SK-N-SH (cell line): ENCODE measurements around the gene UQCRHL. TPM values are rescaled to one million over a fixed set of nuclear protein-coding genes. Genes with fewer than 3 reads are reported as not detected.

Source experiments
- CTCF ChIA-PET: fragments of 300-600, 350-600 bp; formaldehyde crosslinking; extraction: SDS; loops from one replicate; lab custom pipeline; 2021; lab: Yijun Ruan, JAX
- POLR2A ChIA-PET: fragments of 350-600 bp; sonication (Branson Sonifier 250); formaldehyde crosslinking; extraction: SDS; loops from one replicate; lab custom pipeline; 2020; ENCODE audit warnings: antibody characterized with exemption, inconsistent platforms; lab: Yijun Ruan, JAX
- DNase-seq: peaks from one replicate; pipeline ENCODE4 v3.0.0; 2012
- H2AFZ ChIP-seq: fragments of 200-600 bp; sonication (generic); 2 replicates; pipeline ENCODE4 v1.8.1; 2016; ENCODE audit warnings: antibody characterized with exemption, mild to moderate bottlenecking, low read depth
- H3F3A ChIP-seq: fragments of 200-600 bp; sonication (generic); replicated peaks from 2 replicates; pipeline ENCODE3; 2016; ENCODE audit warnings: antibody characterized with exemption, mild to moderate bottlenecking; ENCODE audit not compliant: insufficient read depth
- H3K27ac ChIP-seq, 2 experiments: fragments of 200-500 bp in 1 of 2; fragments of 200-600 bp in 1 of 2; sonication (Bioruptor generic) in 1 of 2; sonication (generic), shearing (Covaris generic) in 1 of 2; 2 replicates each; pipeline versions ENCODE4 v1.5.1 to v1.6.1; 2014 to 2016; ENCODE audit warnings: low read depth in 2 of 2, inconsistent platforms in 1 of 2, low read length in 1 of 2, mild to moderate bottlenecking in 1 of 2, mixed read lengths in 1 of 2
- H3K27me3 ChIP-seq: fragments of 200-600 bp; sonication (generic), shearing (Covaris generic); 2 replicates; pipeline ENCODE4 v1.6.1; 2016; ENCODE audit warnings: mixed run types; ENCODE audit not compliant: insufficient read depth
- H3K36me3 ChIP-seq, 2 experiments: fragments of 200-500 bp in 1 of 2; fragments of 200-600 bp in 1 of 2; sonication (Bioruptor generic) in 1 of 2; sonication (generic) in 1 of 2; replicated peaks in 1 of 2; 2 replicates each; pipeline versions ENCODE3 to v1.5.1; 2014 to 2016; ENCODE audit warnings: low read length in 1 of 2, mild to moderate bottlenecking in 1 of 2; ENCODE audit not compliant: insufficient read depth in 2 of 2, control insufficient read depth in 1 of 2
- H3K4me1 ChIP-seq, 2 experiments: fragments of 200-500 bp in 1 of 2; fragments of 200-600 bp in 1 of 2; sonication (Bioruptor generic) in 1 of 2; sonication (generic), shearing (Covaris generic) in 1 of 2; 2 replicates each; pipeline versions ENCODE4 v1.5.1 to v1.6.1; 2014 to 2016; ENCODE audit warnings: low read depth in 1 of 2, low read length in 1 of 2, mixed run types in 1 of 2; ENCODE audit not compliant: insufficient read depth in 2 of 2, control insufficient read depth in 1 of 2
- H3K4me2 ChIP-seq: fragments of 200-600 bp; sonication (generic), shearing (Covaris generic); 2 replicates; pipeline ENCODE4 v1.6.1; 2017; ENCODE audit warnings: mixed run types
- H3K4me3 ChIP-seq, 2 experiments: fragments of 200-500 bp in 1 of 2; fragments of 200-600 bp in 1 of 2; sonication (Bioruptor generic) in 1 of 2; sonication (generic), shearing (Covaris generic) in 1 of 2; 2 replicates each; pipeline versions ENCODE4 v1.5.1 to v1.8.1; 2014 to 2016; ENCODE audit warnings: low read depth in 2 of 2, inconsistent platforms in 1 of 2, low read length in 1 of 2, mild to moderate bottlenecking in 1 of 2, mixed read lengths in 1 of 2, moderate library complexity in 1 of 2
- H3K79me2 ChIP-seq: fragments of 200-600 bp; sonication (generic); 2 replicates; pipeline ENCODE4 v1.8.1; 2017; ENCODE audit warnings: mild to moderate bottlenecking; ENCODE audit not compliant: insufficient read depth
- H3K9ac ChIP-seq: fragments of 200-600 bp; sonication (generic); 2 replicates; pipeline ENCODE4 v1.6.1; 2017; ENCODE audit warnings: mixed run types
- H3K9me2 ChIP-seq: fragments of 200-600 bp; sonication (generic); 2 replicates; pipeline ENCODE4 v1.6.1; 2017; ENCODE audit warnings: mixed run types
- H3K9me3 ChIP-seq: fragments of 200-600 bp; sonication (generic); 2 replicates; pipeline ENCODE4 v1.6.1; 2017; ENCODE audit warnings: mixed run types, mild to moderate bottlenecking, moderate library complexity
- H4K20me1 ChIP-seq: fragments of 200-600 bp; sonication (generic); 2 replicates; pipeline ENCODE4 v1.6.1; 2017; ENCODE audit warnings: mild to moderate bottlenecking, mixed run types; ENCODE audit not compliant: insufficient read depth
- ELF1 ChIP-seq: IDR thresholded peaks from 2 replicates; pipeline ENCODE4 v1.4.0; 2012
- EP300 ChIP-seq, 2 experiments: IDR thresholded peaks; 2 replicates each; pipeline versions ENCODE4 v1.4.0 to v1.6.1; 2012; ENCODE audit warnings: borderline replicate concordance in 1 of 2, low read depth in 1 of 2, low read length in 1 of 2
- FOXJ3 ChIP-seq: sonication (generic); formaldehyde crosslinking; IDR thresholded peaks from 2 replicates; pipeline ENCODE4 v1.5.1; 2020; ENCODE audit warnings: mild to moderate bottlenecking, missing genetic modification reagents
- FOXM1 ChIP-seq: IDR thresholded peaks from 2 replicates; pipeline ENCODE4 v1.4.0; 2012; ENCODE audit warnings: low read depth, mild to moderate bottlenecking
- GABPA ChIP-seq: IDR thresholded peaks from 2 replicates; pipeline ENCODE4 v1.4.0; 2012; ENCODE audit warnings: low read depth, mild to moderate bottlenecking
- GATA2 ChIP-seq: sonication (generic); formaldehyde crosslinking; IDR thresholded peaks from 2 replicates; pipeline ENCODE4 v1.5.0; 2020; ENCODE audit warnings: mild to moderate bottlenecking, missing genetic modification reagents
- JUND ChIP-seq: IDR thresholded peaks from 2 replicates; pipeline ENCODE4 v1.4.0; 2012
- MEF2A ChIP-seq: IDR thresholded peaks from 2 replicates; pipeline ENCODE4 v1.4.0; 2012; ENCODE audit warnings: low read depth, borderline replicate concordance
- MXI1 ChIP-seq: IDR thresholded peaks from 2 replicates; pipeline ENCODE4 v1.6.1; 2012; ENCODE audit warnings: mild to moderate bottlenecking, low read depth, low read length, improper control_type of control experiment
- NRF1 ChIP-seq: IDR thresholded peaks from 2 replicates; pipeline ENCODE4 v1.6.1; 2012; ENCODE audit warnings: low read depth, mild to moderate bottlenecking, low read length
- RCOR1 ChIP-seq: fragments of 150-350 bp; IDR thresholded peaks from 2 replicates; pipeline ENCODE4 v1.6.1; 2017; ENCODE audit warnings: antibody characterized with exemption, low read length
- RFX5 ChIP-seq: IDR thresholded peaks from 2 replicates; pipeline ENCODE4 v1.6.1; 2012; ENCODE audit warnings: mild to moderate bottlenecking, improper control_type of control experiment, low read length
- SIN3A ChIP-seq: IDR thresholded peaks from 2 replicates; pipeline ENCODE4 v1.6.1; 2012; ENCODE audit warnings: low read depth, mild to moderate bottlenecking, low read length, moderate library complexity, borderline replicate concordance
- SMC3 ChIP-seq: IDR thresholded peaks from 2 replicates; pipeline ENCODE4 v1.6.1; 2012; ENCODE audit warnings: low read depth, low read length, improper control_type of control experiment
- TAF1 ChIP-seq: IDR thresholded peaks from 2 replicates; pipeline ENCODE4 v1.6.1; 2012; ENCODE audit warnings: low read depth, mild to moderate bottlenecking, low read length, moderate library complexity, borderline replicate concordance
- TCF12 ChIP-seq: IDR thresholded peaks from 2 replicates; pipeline ENCODE4 v1.4.0; 2012
- TEAD4 ChIP-seq: IDR thresholded peaks from 2 replicates; pipeline ENCODE4 v1.4.0; 2012; ENCODE audit warnings: mild to moderate bottlenecking, borderline replicate concordance; ENCODE audit not compliant: insufficient read depth
- polyA plus RNA-seq, 3 experiments: library from polyadenylated mRNA; depleted of rRNA; stranded (reverse); fragments of >200 nt; gene quantifications; 2 replicates each; pipeline ENCODE4 v1.2.3, GENCODE V29; 2012
- TF ChIP-seq, protein P1 (sequence below): IDR thresholded peaks from 2 replicates; pipeline ENCODE4 v1.4.0; 2012; ENCODE audit warnings: low read depth, borderline replicate concordance
- TF ChIP-seq, protein P2 (sequence below): fragments of 200-600 bp; sonication (generic); IDR thresholded peaks from 2 replicates; pipeline ENCODE4 v1.6.1; 2017; ENCODE audit warnings: antibody characterized with exemption, mild to moderate bottlenecking, moderate library complexity
- TF ChIP-seq, protein P3 (sequence below): IDR thresholded peaks from 2 replicates; pipeline ENCODE4 v1.6.1; 2012; ENCODE audit warnings: mild to moderate bottlenecking, low read depth, low read length, moderate library complexity

The UQCRHL gene
- polyA plus RNA-seq, 1 of the 3 experiments (the other 2 are of a cell fraction), result 2.8 TPM

DNA sequence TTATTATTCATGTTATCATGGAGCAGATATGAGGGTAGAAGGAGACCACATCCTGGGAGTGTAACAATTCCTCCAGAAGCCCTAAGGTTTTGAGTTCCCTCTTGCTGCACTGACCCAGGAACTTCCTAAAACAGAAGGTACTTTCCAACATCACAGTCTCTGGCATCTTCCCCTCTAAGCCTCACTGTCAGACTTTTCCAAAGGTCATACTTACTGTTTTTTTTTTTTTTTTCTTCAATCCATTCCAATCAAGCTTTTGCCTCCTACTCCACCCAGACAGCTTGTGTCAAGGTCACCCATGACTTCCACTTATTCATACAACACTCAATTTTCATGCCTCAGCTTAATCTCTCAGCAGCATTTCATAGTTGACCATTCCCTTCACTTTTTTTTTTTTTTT is 18.4 kb upstream of the UQCRHL start:
- Histone ChIP-seq H2AFZ (no peak overlapping the region), H3F3A (peaks cover 3% of the 10 kb centered on the region), H3K79me2 (no peaks in the 10 kb centered on the region), H3K4me3 (no peak overlapping the region), H3K4me1 (no peaks in the 10 kb centered on the region), H3K27me3 (no peaks in the 10 kb centered on the region), H3K36me3 (no peaks in the 10 kb centered on the region), H3K27ac (no peak overlapping the region), H3K9ac (no peak overlapping the region), H3K9me3 (no peaks in the 10 kb centered on the region), H3K4me2 (no peak overlapping the region), H3K9me2 (no peaks in the 10 kb centered on the region), H4K20me1 (no peaks in the 10 kb centered on the region)
- CTCF ChIA-PET, result interaction anchor here (1.3 kb wide), 1 partner anchor 10 kb away, joined by 5 read pairs; no protein-coding TSS in a partner anchor
- no peak for TF ChIP-seq SMC3
- TF ChIP-seq JUND, result no peak
- no peak for TF ChIP-seq TAF1
- TF ChIP-seq SIN3A, result no peak
- TF ChIP-seq, protein P1, sequence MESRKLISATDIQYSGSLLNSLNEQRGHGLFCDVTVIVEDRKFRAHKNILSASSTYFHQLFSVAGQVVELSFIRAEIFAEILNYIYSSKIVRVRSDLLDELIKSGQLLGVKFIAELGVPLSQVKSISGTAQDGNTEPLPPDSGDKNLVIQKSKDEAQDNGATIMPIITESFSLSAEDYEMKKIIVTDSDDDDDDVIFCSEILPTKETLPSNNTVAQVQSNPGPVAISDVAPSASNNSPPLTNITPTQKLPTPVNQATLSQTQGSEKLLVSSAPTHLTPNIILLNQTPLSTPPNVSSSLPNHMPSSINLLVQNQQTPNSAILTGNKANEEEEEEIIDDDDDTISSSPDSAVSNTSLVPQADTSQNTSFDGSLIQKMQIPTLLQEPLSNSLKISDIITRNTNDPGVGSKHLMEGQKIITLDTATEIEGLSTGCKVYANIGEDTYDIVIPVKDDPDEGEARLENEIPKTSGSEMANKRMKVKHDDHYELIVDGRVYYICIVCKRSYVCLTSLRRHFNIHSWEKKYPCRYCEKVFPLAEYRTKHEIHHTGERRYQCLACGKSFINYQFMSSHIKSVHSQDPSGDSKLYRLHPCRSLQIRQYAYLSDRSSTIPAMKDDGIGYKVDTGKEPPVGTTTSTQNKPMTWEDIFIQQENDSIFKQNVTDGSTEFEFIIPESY, result no peak
- TF ChIP-seq, protein P2, sequence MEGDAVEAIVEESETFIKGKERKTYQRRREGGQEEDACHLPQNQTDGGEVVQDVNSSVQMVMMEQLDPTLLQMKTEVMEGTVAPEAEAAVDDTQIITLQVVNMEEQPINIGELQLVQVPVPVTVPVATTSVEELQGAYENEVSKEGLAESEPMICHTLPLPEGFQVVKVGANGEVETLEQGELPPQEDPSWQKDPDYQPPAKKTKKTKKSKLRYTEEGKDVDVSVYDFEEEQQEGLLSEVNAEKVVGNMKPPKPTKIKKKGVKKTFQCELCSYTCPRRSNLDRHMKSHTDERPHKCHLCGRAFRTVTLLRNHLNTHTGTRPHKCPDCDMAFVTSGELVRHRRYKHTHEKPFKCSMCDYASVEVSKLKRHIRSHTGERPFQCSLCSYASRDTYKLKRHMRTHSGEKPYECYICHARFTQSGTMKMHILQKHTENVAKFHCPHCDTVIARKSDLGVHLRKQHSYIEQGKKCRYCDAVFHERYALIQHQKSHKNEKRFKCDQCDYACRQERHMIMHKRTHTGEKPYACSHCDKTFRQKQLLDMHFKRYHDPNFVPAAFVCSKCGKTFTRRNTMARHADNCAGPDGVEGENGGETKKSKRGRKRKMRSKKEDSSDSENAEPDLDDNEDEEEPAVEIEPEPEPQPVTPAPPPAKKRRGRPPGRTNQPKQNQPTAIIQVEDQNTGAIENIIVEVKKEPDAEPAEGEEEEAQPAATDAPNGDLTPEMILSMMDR, result no peak
- TF ChIP-seq MEF2A, result no peak
- no peak for TF ChIP-seq NRF1
- TF ChIP-seq RCOR1, result no peak
- TF ChIP-seq GABPA, result no peak
- TF ChIP-seq TEAD4, result no peak
- TF ChIP-seq RFX5, result no peak
- TF ChIP-seq GATA2, result no peak
- TF ChIP-seq MXI1, result no peak
- TF ChIP-seq EP300 (IDR thresholded peaks at IDR 0.05; ENCODE audit: borderline replicate concordance in 1 of 2, low read depth in 1 of 2, low read length in 1 of 2), result no peak
- TF ChIP-seq, protein P3, sequence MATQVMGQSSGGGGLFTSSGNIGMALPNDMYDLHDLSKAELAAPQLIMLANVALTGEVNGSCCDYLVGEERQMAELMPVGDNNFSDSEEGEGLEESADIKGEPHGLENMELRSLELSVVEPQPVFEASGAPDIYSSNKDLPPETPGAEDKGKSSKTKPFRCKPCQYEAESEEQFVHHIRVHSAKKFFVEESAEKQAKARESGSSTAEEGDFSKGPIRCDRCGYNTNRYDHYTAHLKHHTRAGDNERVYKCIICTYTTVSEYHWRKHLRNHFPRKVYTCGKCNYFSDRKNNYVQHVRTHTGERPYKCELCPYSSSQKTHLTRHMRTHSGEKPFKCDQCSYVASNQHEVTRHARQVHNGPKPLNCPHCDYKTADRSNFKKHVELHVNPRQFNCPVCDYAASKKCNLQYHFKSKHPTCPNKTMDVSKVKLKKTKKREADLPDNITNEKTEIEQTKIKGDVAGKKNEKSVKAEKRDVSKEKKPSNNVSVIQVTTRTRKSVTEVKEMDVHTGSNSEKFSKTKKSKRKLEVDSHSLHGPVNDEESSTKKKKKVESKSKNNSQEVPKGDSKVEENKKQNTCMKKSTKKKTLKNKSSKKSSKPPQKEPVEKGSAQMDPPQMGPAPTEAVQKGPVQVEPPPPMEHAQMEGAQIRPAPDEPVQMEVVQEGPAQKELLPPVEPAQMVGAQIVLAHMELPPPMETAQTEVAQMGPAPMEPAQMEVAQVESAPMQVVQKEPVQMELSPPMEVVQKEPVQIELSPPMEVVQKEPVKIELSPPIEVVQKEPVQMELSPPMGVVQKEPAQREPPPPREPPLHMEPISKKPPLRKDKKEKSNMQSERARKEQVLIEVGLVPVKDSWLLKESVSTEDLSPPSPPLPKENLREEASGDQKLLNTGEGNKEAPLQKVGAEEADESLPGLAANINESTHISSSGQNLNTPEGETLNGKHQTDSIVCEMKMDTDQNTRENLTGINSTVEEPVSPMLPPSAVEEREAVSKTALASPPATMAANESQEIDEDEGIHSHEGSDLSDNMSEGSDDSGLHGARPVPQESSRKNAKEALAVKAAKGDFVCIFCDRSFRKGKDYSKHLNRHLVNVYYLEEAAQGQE, result no peak
- no peak for TF ChIP-seq FOXM1
- TF ChIP-seq ELF1, result no peak
- no peak for TF ChIP-seq FOXJ3 (CRISPR knock-in tag)
- no peak for TF ChIP-seq TCF12
- DNase-seq, result no peak
- POLR2A ChIA-PET, result no interaction called here
